Common myeloid progenitor, CD34-positive (primary cell): ENCODE data around the gene MEI1.

Experiments used
- CTCF ChIA-PET: fragments of 350-600 bp; sonication (Branson Sonifier 250); formaldehyde crosslinking; loops from one replicate; lab custom pipeline; 2021; ENCODE audit warnings: antibody characterized with exemption; lab: Charles Lee
- POLR2A ChIA-PET: fragments of 350-600 bp; sonication (Branson Sonifier 250); formaldehyde crosslinking; loops from one replicate; lab custom pipeline; 2021; ENCODE audit warnings: antibody characterized with exemption; lab: Charles Lee
- DNase-seq, 3 donors: peaks; one replicate each; pipeline versions ENCODE4 v3.0.0 to v3.0.0-alpha.2; 2013
- H3K27ac ChIP-seq, 2 experiments: 1 replicate in 1 of 2; 2 replicates in 1 of 2; pipeline ENCODE4 v1.7.0; 2013; ENCODE audit warnings: inconsistent platforms in 2 of 2, low read length in 2 of 2, mild to moderate bottlenecking in 2 of 2, low read depth in 1 of 2, moderate library complexity in 1 of 2; ENCODE audit not compliant: severe bottlenecking in 2 of 2, insufficient read depth in 1 of 2, poor library complexity in 1 of 2
- H3K27me3 ChIP-seq, 5 experiments: replicated peaks in 2 of 5; 1 replicate in 3 of 5; 2 replicates in 2 of 5; pipeline versions ENCODE4 v1.6.1 to v1.7.0; 2013; ENCODE audit warnings: low read length in 4 of 5, mild to moderate bottlenecking in 2 of 5, moderate library complexity in 2 of 5, inconsistent platforms in 1 of 5; ENCODE audit not compliant: insufficient read depth in 5 of 5, control insufficient read depth in 4 of 5
- H3K36me3 ChIP-seq, 4 experiments: 1 replicate in 2 of 4; 2 replicates in 2 of 4; pipeline versions ENCODE4 v1.6.1 to v1.7.0; 2013; ENCODE audit warnings: low read length in 3 of 4, control low read depth in 1 of 4, mild to moderate bottlenecking in 1 of 4; ENCODE audit not compliant: control insufficient read depth in 4 of 4, insufficient read depth in 4 of 4
- H3K4me1 ChIP-seq, 4 experiments: 1 replicate in 3 of 4; 2 replicates in 1 of 4; pipeline versions ENCODE4 v1.6.1 to v1.7.1; 2013; ENCODE audit warnings: low read length in 3 of 4, mild to moderate bottlenecking in 3 of 4, control low read depth in 1 of 4, inconsistent platforms in 1 of 4, moderate library complexity in 1 of 4; ENCODE audit not compliant: control insufficient read depth in 4 of 4, insufficient read depth in 4 of 4; ENCODE audit errors: control extremely low read depth in 1 of 4
- H3K4me3 ChIP-seq, 7 experiments: 1 replicate in 4 of 7; 2 replicates in 3 of 7; pipeline versions ENCODE4 v1.5.1 to v1.7.0; 2013; ENCODE audit warnings: mild to moderate bottlenecking in 7 of 7, low read length in 6 of 7, moderate library complexity in 6 of 7, inconsistent platforms in 2 of 7, low read depth in 2 of 7, control low read depth in 1 of 7; ENCODE audit not compliant: insufficient read depth in 4 of 7, control insufficient read depth in 1 of 7; ENCODE audit errors: extremely low read depth in 1 of 7
- H3K9me3 ChIP-seq, 5 experiments: 1 replicate in 4 of 5; 2 replicates in 1 of 5; pipeline versions ENCODE4 v1.6.1 to v1.7.1; 2013; ENCODE audit warnings: low read length in 4 of 5, mild to moderate bottlenecking in 2 of 5, inconsistent platforms in 1 of 5, low read depth in 1 of 5, moderate library complexity in 1 of 5; ENCODE audit not compliant: control insufficient read depth in 4 of 5, insufficient read depth in 2 of 5; ENCODE audit errors: control extremely low read depth in 1 of 5
- WGBS: methylation state at CpG from one replicate; pipeline ENCODE4 v1.1.5; 2013; ENCODE audit not compliant: insufficient coverage; 5-methylcytosine and 5-hydroxymethylcytosine counted together

Gene MEI1

DNA sequence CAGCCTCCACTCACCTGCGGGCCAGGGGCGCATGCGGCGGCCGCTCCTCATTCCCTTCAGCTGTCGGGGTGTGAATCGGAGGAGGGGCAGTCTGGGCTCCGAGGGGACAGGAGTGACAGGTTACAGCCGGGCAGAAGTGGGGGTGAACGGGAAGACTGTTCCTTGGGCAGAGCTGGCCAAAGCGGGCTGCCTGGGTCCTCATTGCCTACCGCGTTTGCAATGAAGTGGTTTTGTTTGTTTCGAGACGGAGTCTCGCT lies 733 bp downstream of the MEI1 start:
- Histone ChIP-seq H3K27ac (no peak overlapping the region), H3K4me3 (no peak overlapping the region), H3K9me3 (no peaks in the 10 kb centered on the region), H3K4me1 (peaks cover 0 to 20% (median 17%) of the 10 kb centered on the region in 4 experiments), H3K36me3 (peaks cover 0 to 7% (median 0%) of the 10 kb centered on the region in 4 experiments), H3K27me3 (no peaks in the 10 kb centered on the region)
- DNase-seq, result no peak
- ChIA-PET POLR2A (no interaction called here), CTCF (interaction anchor here (1.3 to 3.7 kb wide), 2 partner anchors 36 to 100 kb away, joined by 3 to 18 read pairs; partner anchors contain the start of gene CCDC134)
- WGBS, result 100% methylated on average over 8 of the region's 16 CpGs

DNA sequence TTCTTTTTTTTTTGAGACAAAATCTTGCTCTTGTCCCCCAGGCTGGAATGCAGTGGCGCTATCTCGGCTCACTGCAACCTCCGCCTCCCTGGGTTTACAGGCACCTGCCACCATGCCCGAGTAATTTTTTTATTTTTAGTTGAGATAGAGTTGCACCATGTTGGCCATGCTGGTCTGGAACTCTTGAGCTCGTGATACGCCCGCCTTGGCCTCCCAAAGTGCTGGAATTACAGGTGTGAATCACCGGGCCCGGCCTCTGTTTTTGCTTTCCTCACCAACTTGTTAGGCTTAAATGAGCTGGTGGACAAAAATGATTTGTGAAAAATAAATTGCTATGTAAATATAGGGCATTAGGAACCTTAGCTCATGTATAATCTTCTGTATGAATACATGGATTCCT lies 3.5 kb downstream of the MEI1 start:
- no peak for DNase-seq
- Histone ChIP-seq H3K9me3 (no peaks in the 10 kb centered on the region), H3K27me3 (no peaks in the 10 kb centered on the region), H3K36me3 (no peaks in the 10 kb centered on the region), H3K4me1 (peaks cover 0 to 9% (median 5%) of the 10 kb centered on the region in 4 experiments), H3K27ac (no peak overlapping the region), H3K4me3 (no peak overlapping the region)
- WGBS, result 100% methylated on average over 7 of the region's 9 CpGs
- ChIA-PET CTCF (interaction anchor here (0.7 kb wide), 1 partner anchor 1081 kb away, joined by 3 read pairs; no protein-coding TSS in a partner anchor), POLR2A (no interaction called here)

GRCh38 chr22:41709341-41709740 lies 10.0 kb downstream of the MEI1 start:
- Histone ChIP-seq H3K9me3 (no peaks in the 10 kb centered on the region), H3K4me1 (no peaks in the 10 kb centered on the region), H3K36me3 (no peaks in the 10 kb centered on the region), H3K27me3 (no peaks in the 10 kb centered on the region), H3K27ac (no peak overlapping the region), H3K4me3 (no peak overlapping the region)
- CTCF ChIA-PET, result no interaction called here
- WGBS, result 78% methylated on average over 1 of the region's 10 CpGs
- POLR2A ChIA-PET, result no interaction called here
- no peak for DNase-seq

- Histone ChIP-seq H3K9me3 (no peaks in the 10 kb centered on the region), H3K27ac (no peak overlapping the region), H3K4me3 (no peak overlapping the region), H3K36me3 (no peaks in the 10 kb centered on the region), H3K4me1 (no peaks in the 10 kb centered on the region), H3K27me3 (no peaks in the 10 kb centered on the region)
- no peak for DNase-seq
- ChIA-PET POLR2A (no interaction called here), CTCF (interaction anchor here (1.0 to 3.1 kb wide), 2 partner anchors 16 to 34 kb away, joined by 3 to 14 read pairs; no protein-coding TSS in a partner anchor)
- WGBS, result 94% methylated on average over 9 of the region's 9 CpGs
Measured at GRCh38 chr22:41713004-41713403, 13.7 kb downstream of the MEI1 start.

DNA sequence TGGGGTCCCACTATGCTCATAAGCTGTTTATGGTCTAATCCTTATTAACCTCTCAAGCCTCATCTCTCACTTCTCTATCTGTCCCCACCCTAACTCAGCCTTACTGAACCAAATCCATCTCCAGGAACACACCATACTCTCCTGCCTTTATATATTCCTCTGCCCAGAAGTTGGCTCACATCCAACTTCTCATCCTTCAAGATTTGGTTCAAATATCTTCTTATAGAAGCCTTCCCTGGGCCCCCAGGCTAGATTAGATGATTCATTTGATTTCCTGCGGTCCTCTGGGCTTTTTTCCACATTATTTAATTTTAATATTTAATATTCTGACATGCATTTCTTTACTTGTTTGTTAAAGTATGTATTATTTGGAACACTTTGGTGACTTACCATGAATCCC lies 23.2 kb downstream of the MEI1 start:
- no CpG with 5 or more reads among the region's 1 CpG for WGBS
- H3K27ac ChIP-seq, result no peak overlapping the region
- DNase-seq, result no peak
- no peak overlapping the region for H3K4me3 ChIP-seq
- ChIA-PET POLR2A (no interaction called here), CTCF (interaction anchor here (2.8 kb wide), 1 partner anchor 24 kb away, joined by 7 read pairs; no protein-coding TSS in a partner anchor)
- no peaks in the 10 kb centered on the region for H3K36me3 ChIP-seq
- H3K4me1 ChIP-seq, result no peaks in the 10 kb centered on the region
- no peaks in the 10 kb centered on the region for H3K9me3 ChIP-seq
- H3K27me3 ChIP-seq, result peaks cover 0 to 3% (median 0%) of the 10 kb centered on the region in 5 experiments

GRCh38 chr22:41725510-41726110 lies 26.3 kb downstream of the MEI1 start:
- H3K36me3 ChIP-seq, result no peaks in the 10 kb centered on the region
- H3K4me1 ChIP-seq, result no peaks in the 10 kb centered on the region
- no peak overlapping the region for H3K27ac ChIP-seq
- H3K27me3 ChIP-seq, result peaks cover 0 to 3% (median 0%) of the 10 kb centered on the region in 5 experiments
- H3K9me3 ChIP-seq, result no peaks in the 10 kb centered on the region
- no peak overlapping the region for H3K4me3 ChIP-seq
- DNase-seq, result no peak
- WGBS, result 98% methylated on average over 6 of the region's 9 CpGs
- CTCF ChIA-PET, result interaction anchor here (0.6 to 1.2 kb wide), 5 partner anchors 13 to 122 kb away, joined by 3 to 4 read pairs (median 3); no protein-coding TSS in a partner anchor
- POLR2A ChIA-PET, result no interaction called here

DNA sequence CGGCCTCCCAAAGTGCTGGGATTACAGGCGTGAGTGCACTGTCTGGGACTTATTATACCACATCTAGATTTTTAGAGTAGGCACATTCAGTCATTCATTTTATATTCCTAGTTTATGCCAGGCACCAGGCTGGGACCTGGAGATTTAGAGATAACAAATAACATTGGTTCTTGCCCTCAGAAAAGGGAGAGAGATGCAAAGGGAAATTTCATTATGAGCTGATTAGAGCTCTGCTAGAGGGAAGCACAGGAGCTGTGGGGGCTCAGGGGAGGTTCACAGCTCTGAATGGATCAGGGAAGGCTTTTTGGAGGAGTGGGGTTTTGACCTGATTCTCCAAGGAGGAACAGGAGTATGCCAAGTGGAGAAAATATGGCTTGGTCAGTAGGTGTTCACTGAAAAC lies 32.3 kb downstream of the MEI1 start:
- WGBS, result 100% methylated on average over 1 of the region's 2 CpGs

More for the DNA sequence above, 32.3 kb downstream of the MEI1 start:
- Histone ChIP-seq H3K9me3 (no peaks in the 10 kb centered on the region), H3K27me3 (no peaks in the 10 kb centered on the region), H3K4me1 (no peaks in the 10 kb centered on the region), H3K4me3 (no peak overlapping the region), H3K27ac (no peak overlapping the region), H3K36me3 (no peaks in the 10 kb centered on the region)
- ChIA-PET POLR2A (no interaction called here), CTCF (no interaction called here)
- DNase-seq, result no peak
